SU-DHL-6 (cell line): ENCODE data around the gene CENPX.

Experiments
- H2AFZ ChIP-seq: fragments of 200-600 bp; sonication (generic); 2 replicates; pipeline ENCODE4 v1.6.1; 2014; ENCODE audit warnings: low read depth, mild to moderate bottlenecking, moderate library complexity, mixed read lengths, antibody characterized with exemption, low read length; ENCODE audit not compliant: severe bottlenecking
- H3F3A ChIP-seq: fragments of 200-600 bp; shearing (Covaris generic); 2 replicates; pipeline ENCODE4 v1.6.0; 2016; ENCODE audit warnings: antibody characterized with exemption, mild to moderate bottlenecking; ENCODE audit not compliant: insufficient read depth
- H3K27ac ChIP-seq: fragments of 200-600 bp; sonication (generic); 2 replicates; pipeline ENCODE4 v1.5.1; 2016; ENCODE audit warnings: low read depth, mild to moderate bottlenecking, low read length, moderate library complexity, mixed read lengths
- H3K27me3 ChIP-seq: fragments of 200-600 bp; sonication (generic), shearing (Covaris generic); 2 replicates; pipeline ENCODE4 v1.6.0; 2014; ENCODE audit warnings: mild to moderate bottlenecking, low read length
- H3K36me3 ChIP-seq: fragments of 200-600 bp; sonication (generic); 2 replicates; pipeline ENCODE4 v1.6.1; 2014; ENCODE audit warnings: mild to moderate bottlenecking, low read length, mixed read lengths
- H3K4me2 ChIP-seq: fragments of 300-600, 200-600 bp; shearing (Covaris generic), sonication (generic); 2 replicates; pipeline ENCODE4 v1.6.0; 2014; ENCODE audit warnings: low read length, low read depth, mild to moderate bottlenecking; ENCODE audit not compliant: poor library complexity, severe bottlenecking
- H3K4me3 ChIP-seq: fragments of 200-600 bp; sonication (generic); 2 replicates; pipeline ENCODE4 v1.5.1; 2014; ENCODE audit warnings: antibody characterized with exemption, low read length, mild to moderate bottlenecking, mixed read lengths; ENCODE audit not compliant: insufficient read depth, poor library complexity, severe bottlenecking
- H3K79me2 ChIP-seq: fragments of 200-600 bp; sonication (generic); 2 replicates; pipeline ENCODE4 v1.6.1; 2014; ENCODE audit warnings: mild to moderate bottlenecking, low read length, moderate library complexity; ENCODE audit not compliant: insufficient read depth
- H3K9ac ChIP-seq: fragments of 200-600 bp; sonication (generic); 2 replicates; pipeline ENCODE4 v1.7.0; 2014; ENCODE audit warnings: mild to moderate bottlenecking, low read length
- H3K9me2 ChIP-seq: fragments of 200-600 bp; sonication (generic); replicated peaks from 2 replicates; pipeline ENCODE4 v1.6.1; 2014; ENCODE audit warnings: low read length; ENCODE audit not compliant: insufficient read depth
- H3K9me3 ChIP-seq: fragments of 200-600 bp; sonication (generic); 2 replicates; pipeline ENCODE4 v1.6.1; 2014; ENCODE audit warnings: low read length, mixed read lengths; ENCODE audit not compliant: insufficient read depth
- H4K20me1 ChIP-seq: fragments of 200-600 bp; sonication (generic); 2 replicates; pipeline ENCODE4 v1.6.1; 2014; ENCODE audit warnings: low read depth, mild to moderate bottlenecking, antibody characterized with exemption, low read length, moderate library complexity, mixed read lengths
- CTCF ChIP-seq: fragments of 200-600 bp; sonication (generic); IDR thresholded peaks from one replicate; pipeline ENCODE4 v1.5.1; 2017; ENCODE audit warnings: antibody characterized with exemption, mild to moderate bottlenecking, low read length, moderate library complexity; ENCODE audit not compliant: insufficient read depth, poor library complexity, severe bottlenecking
- EZH2phosphoT487 ChIP-seq: fragments of 200-600 bp; sonication (generic), shearing (Covaris generic); conservative IDR thresholded peaks from 2 replicates; pipeline ENCODE4 v1.6.1; 2018; ENCODE audit warnings: mild to moderate bottlenecking, antibody characterized with exemption, low read length, moderate library complexity, mixed read lengths

The CENPX gene

GRCh38 chr17:82013772-82014321 lies 8.8 kb downstream of the CENPX start:
- H3K36me3 ChIP-seq, result no peaks in the 10 kb centered on the region
- no peak overlapping the region for H3K4me2 ChIP-seq
- H3K4me3 ChIP-seq, result no peak overlapping the region

GRCh38 chr17:82013341-82013740 lies 9.3 kb downstream of the CENPX start:
- H3K27ac ChIP-seq, result no peak overlapping the region
- no peak for TF ChIP-seq CTCF
- H4K20me1 ChIP-seq, result no peaks in the 10 kb centered on the region
- no peak overlapping the region for H2AFZ ChIP-seq
- H3K4me3 ChIP-seq, result no peak overlapping the region
- H3K9me3 ChIP-seq, result no peaks in the 10 kb centered on the region
- no peaks in the 10 kb centered on the region for H3K27me3 ChIP-seq
- H3K79me2 ChIP-seq, result no peaks in the 10 kb centered on the region
- H3F3A ChIP-seq, result no peaks in the 10 kb centered on the region
- H3K9me2 ChIP-seq, result no peaks in the 10 kb centered on the region
- H3K9ac ChIP-seq, result no peak overlapping the region
- no peaks in the 10 kb centered on the region for H3K36me3 ChIP-seq
- H3K4me2 ChIP-seq, result no peak overlapping the region

More at GRCh38 chr17:82013772-82014321, 8.8 kb downstream of the CENPX start:
- H3F3A ChIP-seq, result no peaks in the 10 kb centered on the region
- H3K9me2 ChIP-seq, result no peaks in the 10 kb centered on the region
- H3K27me3 ChIP-seq, result no peaks in the 10 kb centered on the region
- H3K79me2 ChIP-seq, result no peaks in the 10 kb centered on the region
- no peak overlapping the region for H3K27ac ChIP-seq
- TF ChIP-seq EZH2phosphoT487 (no peak), CTCF (no peak)
- no peak overlapping the region for H3K9ac ChIP-seq
- H4K20me1 ChIP-seq, result no peaks in the 10 kb centered on the region
- no peaks in the 10 kb centered on the region for H3K9me3 ChIP-seq
- no peak overlapping the region for H2AFZ ChIP-seq

DNA sequence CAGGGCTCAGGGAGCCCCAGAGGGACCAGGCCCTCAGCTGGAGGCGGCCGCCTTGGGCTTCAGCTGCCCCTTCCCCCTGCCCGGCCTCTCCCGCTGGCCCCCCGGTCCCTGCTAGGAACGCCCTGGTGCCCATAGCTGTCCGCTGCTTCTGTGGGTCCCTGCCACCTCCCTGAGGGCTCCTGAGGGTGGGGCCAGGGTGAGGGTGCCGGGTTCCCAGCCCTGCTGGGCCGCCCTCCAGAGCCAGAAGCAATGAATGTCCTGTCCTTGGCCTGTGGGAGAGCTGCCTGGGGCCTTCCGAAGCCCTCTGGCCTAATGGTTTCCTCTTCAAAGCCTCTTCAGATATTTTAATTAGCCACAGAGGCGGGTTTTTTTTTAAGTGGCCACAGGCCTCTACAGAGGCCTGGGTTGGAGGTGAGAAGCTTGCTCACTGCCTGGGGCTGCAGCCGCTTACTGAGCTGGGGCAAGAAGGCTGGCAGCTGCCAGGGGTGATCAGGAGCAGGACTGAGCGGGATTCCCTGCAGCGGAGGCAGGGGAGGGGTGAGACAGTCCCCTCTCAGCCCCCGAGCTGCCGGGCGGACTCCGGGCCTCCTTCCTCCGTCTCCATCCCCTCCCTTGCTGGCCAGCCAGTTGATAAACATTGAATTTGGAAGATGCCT lies 9.9 kb downstream of the CENPX start:
- no peak for TF ChIP-seq EZH2phosphoT487
- TF ChIP-seq CTCF, result no peak
- Histone ChIP-seq H3F3A (no peaks in the 10 kb centered on the region), H3K27me3 (no peaks in the 10 kb centered on the region), H4K20me1 (no peaks in the 10 kb centered on the region), H3K36me3 (no peaks in the 10 kb centered on the region), H3K9ac (no peak overlapping the region), H3K9me3 (no peaks in the 10 kb centered on the region), H3K79me2 (no peaks in the 10 kb centered on the region), H3K4me3 (no peak overlapping the region), H3K27ac (no peak overlapping the region), H3K9me2 (no peaks in the 10 kb centered on the region), H2AFZ (no peak overlapping the region), H3K4me2 (no peak overlapping the region)
